ENCODE data around the gene SERPINB7.

The SERPINB7 gene

GRCh38 chr18:63775166-63775730, at the start of gene SERPINB7:
Gene SERPINB7, plus strand, starts transcription at chr18:63775418. Its CDS starts 6,955 bp downstream, at chr18:63782373.
- peak; percentile 33 for DNase-seq (ENCODE audit: low read depth)
- H3K4me3 ChIP-seq (replicated peaks; ENCODE audit: low read depth, low read length), result no peak within 1 kb of the TSS
- TF ChIP-seq CTCF (IDR thresholded peaks at IDR 0.05; ENCODE audit: low read length, missing control alignments), result no peak

- no peak overlapping the region for H3K4me3 ChIP-seq (replicated peaks; ENCODE audit: low read depth, low read length)
- DNase-seq (ENCODE audit: low read depth), result no peak
- no peak for TF ChIP-seq CTCF (IDR thresholded peaks at IDR 0.05; ENCODE audit: low read length, missing control alignments)
Measured at GRCh38 chr18:63725682-63726480, 49.3 kb upstream of the SERPINB7 start.

GRCh38 chr18:63730773-63731172, 44.4 kb upstream of the SERPINB7 start:
- no peak for TF ChIP-seq CTCF (IDR thresholded peaks at IDR 0.05; ENCODE audit: low read length, missing control alignments)
- DNase-seq (ENCODE audit: low read depth), result no peak
- no peak overlapping the region for H3K4me3 ChIP-seq (replicated peaks; ENCODE audit: low read depth, low read length)

GRCh38 chr18:63731215-63731614, 44.0 kb upstream of the SERPINB7 start:
- no peak overlapping the region for H3K4me3 ChIP-seq (replicated peaks; ENCODE audit: low read depth, low read length)
- no peak for DNase-seq (ENCODE audit: low read depth)
- no peak for TF ChIP-seq CTCF (IDR thresholded peaks at IDR 0.05; ENCODE audit: low read length, missing control alignments)

- TF ChIP-seq CTCF (IDR thresholded peaks at IDR 0.05; ENCODE audit: low read length, missing control alignments), result no peak
- DNase-seq (ENCODE audit: low read depth), result no peak
- H3K4me3 ChIP-seq (replicated peaks; ENCODE audit: low read depth, low read length), result no peak overlapping the region
Measured at GRCh38 chr18:63736876-63737275, 38.3 kb upstream of the SERPINB7 start.

GRCh38 chr18:63741769-63742168, 33.4 kb upstream of the SERPINB7 start:
- peak; percentile 12 for DNase-seq (ENCODE audit: low read depth)
- TF ChIP-seq CTCF (IDR thresholded peaks at IDR 0.05; ENCODE audit: low read length, missing control alignments), result peak; percentile 11

More at GRCh38 chr18:63741769-63742168, 33.4 kb upstream of the SERPINB7 start:
- no peak overlapping the region for H3K4me3 ChIP-seq (replicated peaks; ENCODE audit: low read depth, low read length)
